Hepatocyte (in vitro differentiated cells): ENCODE data around the gene TTF2. TPM values are rescaled to one million over a fixed set of nuclear protein-coding genes. Genes with fewer than 3 reads are reported as not detected.

Experiments used
- DNase-seq: peaks from one replicate; pipeline ENCODE4 v3.0.0-alpha.2; 2016; ENCODE audit warnings: low spot score
- H2AFZ ChIP-seq: fragments of 200-600 bp; sonication (generic); 2 replicates; pipeline ENCODE4 v1.6.0; 2016; ENCODE audit warnings: antibody characterized with exemption, mild to moderate bottlenecking
- H3K27ac ChIP-seq: fragments of 200-600 bp; sonication (generic); 2 replicates; pipeline ENCODE4 v1.5.1; 2016; ENCODE audit warnings: mild to moderate bottlenecking
- H3K27me3 ChIP-seq: fragments of 200-600 bp; sonication (generic); 2 replicates; pipeline ENCODE4 v1.6.1; 2016
- H3K36me3 ChIP-seq: fragments of 200-600 bp; sonication (generic); replicated peaks from 2 replicates; pipeline ENCODE4 v1.5.1; 2016; ENCODE audit warnings: low read depth; ENCODE audit not compliant: insufficient read depth
- H3K4me1 ChIP-seq: fragments of 200-600 bp; sonication (generic); 2 replicates; pipeline ENCODE4 v1.5.1; 2016; ENCODE audit warnings: mild to moderate bottlenecking, moderate library complexity; ENCODE audit not compliant: insufficient read depth
- H3K4me2 ChIP-seq: fragments of 200-600 bp; sonication (generic); 2 replicates; pipeline ENCODE4 v1.6.0; 2016
- H3K4me3 ChIP-seq: fragments of 200-600 bp; sonication (generic); 2 replicates; pipeline ENCODE4 v1.5.1; 2016; ENCODE audit warnings: mild to moderate bottlenecking
- H3K79me2 ChIP-seq: fragments of 200-600 bp; sonication (generic); 2 replicates; pipeline ENCODE4 v1.6.0; 2017; ENCODE audit warnings: mild to moderate bottlenecking
- H3K9me2 ChIP-seq: fragments of 200-600 bp; sonication (generic); replicated peaks from 2 replicates; pipeline ENCODE4 v1.6.0; 2017; ENCODE audit warnings: mild to moderate bottlenecking; ENCODE audit not compliant: insufficient read depth
- H3K9me3 ChIP-seq: fragments of 200-600 bp; sonication (generic); 2 replicates; pipeline ENCODE4 v1.5.1; 2016; ENCODE audit warnings: low read depth, mild to moderate bottlenecking
- H4K20me1 ChIP-seq: fragments of 200-600 bp; sonication (generic); 2 replicates; pipeline ENCODE4 v1.6.0; 2016; ENCODE audit warnings: mild to moderate bottlenecking; ENCODE audit not compliant: insufficient read depth, poor library complexity, severe bottlenecking
- EZH2 ChIP-seq: fragments of 200-600 bp; sonication (generic); IDR thresholded peaks from 2 replicates; pipeline ENCODE4 v1.6.1; 2016; ENCODE audit warnings: antibody characterized with exemption, mild to moderate bottlenecking, borderline replicate concordance
- EZH2phosphoT487 ChIP-seq: fragments of 200-600 bp; sonication (generic); IDR thresholded peaks from one replicate; pipeline ENCODE4 v1.6.1; 2018; ENCODE audit warnings: antibody characterized with exemption, mild to moderate bottlenecking, low read depth, moderate library complexity; ENCODE audit not compliant: unreplicated experiment, severe bottlenecking
- WGBS: methylation state at CpG from one replicate; pipeline ENCODE4 v1.1.6; 2016; ENCODE audit warnings: low lambda C conversion rate; ENCODE audit errors: missing lambda C conversion rate; 5-methylcytosine and 5-hydroxymethylcytosine counted together
- polyA plus RNA-seq: library from polyadenylated mRNA; unstranded; fragments of >200 nt; fragmentation: Nextera tagmentation; extraction: Ambion mirVana; gene quantifications from 2 replicates; pipeline ENCODE4 v1.2.1, GENCODE V29; 2016
- total RNA-seq: library from RNA; depleted of rRNA; stranded (reverse); fragments of >200 nt; gene quantifications from 2 replicates; pipeline ENCODE4 v1.2.3, GENCODE V29; 2014
- TF ChIP-seq, protein P1 (sequence below): fragments of 200-600 bp; sonication (generic); IDR thresholded peaks from 2 replicates; pipeline ENCODE4 v1.5.1; 2016; ENCODE audit warnings: antibody characterized with exemption, mild to moderate bottlenecking; ENCODE audit not compliant: poor library complexity

Gene TTF2
- total and polyA plus RNA-seq, 2 experiments from 2014 or later = 13.8 to 14.3 TPM

DNA sequence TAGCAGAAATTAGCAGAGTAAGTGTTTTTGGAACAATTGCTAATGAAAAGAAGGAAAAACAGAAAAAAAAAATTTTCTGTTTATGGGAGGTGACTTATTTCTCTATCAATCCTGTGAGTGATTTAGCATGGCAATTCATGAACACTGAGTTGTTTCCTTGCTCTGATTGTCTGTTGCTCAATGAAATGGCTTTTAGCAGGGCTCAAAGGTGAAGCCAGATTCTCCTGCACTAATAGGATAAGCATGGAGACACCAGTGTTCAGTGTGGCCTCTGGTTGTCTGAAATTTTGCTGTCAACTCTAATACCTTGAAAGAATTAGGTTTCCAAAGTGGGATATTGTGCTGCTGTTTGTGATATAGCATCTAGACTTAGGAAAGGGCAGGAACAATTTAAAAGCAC is 45.6 kb downstream of the TTF2 start:
- TF ChIP-seq, protein P1, sequence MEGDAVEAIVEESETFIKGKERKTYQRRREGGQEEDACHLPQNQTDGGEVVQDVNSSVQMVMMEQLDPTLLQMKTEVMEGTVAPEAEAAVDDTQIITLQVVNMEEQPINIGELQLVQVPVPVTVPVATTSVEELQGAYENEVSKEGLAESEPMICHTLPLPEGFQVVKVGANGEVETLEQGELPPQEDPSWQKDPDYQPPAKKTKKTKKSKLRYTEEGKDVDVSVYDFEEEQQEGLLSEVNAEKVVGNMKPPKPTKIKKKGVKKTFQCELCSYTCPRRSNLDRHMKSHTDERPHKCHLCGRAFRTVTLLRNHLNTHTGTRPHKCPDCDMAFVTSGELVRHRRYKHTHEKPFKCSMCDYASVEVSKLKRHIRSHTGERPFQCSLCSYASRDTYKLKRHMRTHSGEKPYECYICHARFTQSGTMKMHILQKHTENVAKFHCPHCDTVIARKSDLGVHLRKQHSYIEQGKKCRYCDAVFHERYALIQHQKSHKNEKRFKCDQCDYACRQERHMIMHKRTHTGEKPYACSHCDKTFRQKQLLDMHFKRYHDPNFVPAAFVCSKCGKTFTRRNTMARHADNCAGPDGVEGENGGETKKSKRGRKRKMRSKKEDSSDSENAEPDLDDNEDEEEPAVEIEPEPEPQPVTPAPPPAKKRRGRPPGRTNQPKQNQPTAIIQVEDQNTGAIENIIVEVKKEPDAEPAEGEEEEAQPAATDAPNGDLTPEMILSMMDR = no peak
- TF ChIP-seq EZH2phosphoT487 (no peak), EZH2 (no peak)
- no peaks in the 10 kb centered on the region for H3K9me2 ChIP-seq

DNA sequence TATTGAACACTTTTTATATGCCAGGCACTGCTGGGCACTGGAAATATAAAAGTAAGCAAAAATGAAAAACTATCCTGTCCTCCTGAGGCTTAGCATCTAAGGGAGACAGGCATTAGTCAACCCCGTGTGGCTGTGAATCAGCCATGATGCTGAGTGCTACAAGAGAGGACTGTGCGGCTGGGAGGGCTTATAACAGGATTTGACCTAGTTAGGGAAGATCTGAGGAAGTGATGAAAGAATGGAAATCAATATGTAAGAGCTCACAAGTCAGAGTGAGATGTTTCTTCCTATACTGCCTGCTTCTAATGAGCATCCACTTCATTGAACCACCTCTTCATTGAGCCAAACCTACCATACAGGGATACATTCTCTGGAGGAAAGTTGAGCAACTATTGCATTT is 46.4 kb downstream of the TTF2 start:
- no peaks in the 10 kb centered on the region for H3K27me3 ChIP-seq
- no peaks in the 10 kb centered on the region for H4K20me1 ChIP-seq
- no peak overlapping the region for H3K4me3 ChIP-seq
- no peaks in the 10 kb centered on the region for H3K36me3 ChIP-seq
- H2AFZ ChIP-seq = no peak overlapping the region
- H3K79me2 ChIP-seq = no peaks in the 10 kb centered on the region
- WGBS = 92% methylated on average over 2 of the region's 2 CpGs
- DNase-seq = no peak
- TF ChIP-seq EZH2phosphoT487 (no peak), EZH2 (no peak)
- TF ChIP-seq, protein P1 = no peak
- no peak overlapping the region for H3K4me2 ChIP-seq
- H3K27ac ChIP-seq = no peak overlapping the region
- no peaks in the 10 kb centered on the region for H3K9me3 ChIP-seq
- no peaks in the 10 kb centered on the region for H3K4me1 ChIP-seq
- no peaks in the 10 kb centered on the region for H3K9me2 ChIP-seq

More for the DNA sequence above, 45.6 kb downstream of the TTF2 start:
- H4K20me1 ChIP-seq = no peaks in the 10 kb centered on the region
- H2AFZ ChIP-seq = no peak overlapping the region
- no peak overlapping the region for H3K4me2 ChIP-seq
- no peak overlapping the region for H3K4me3 ChIP-seq
- no peaks in the 10 kb centered on the region for H3K27me3 ChIP-seq
- H3K79me2 ChIP-seq = no peaks in the 10 kb centered on the region
- H3K9me3 ChIP-seq = no peaks in the 10 kb centered on the region
- H3K27ac ChIP-seq = no peak overlapping the region
- no peaks in the 10 kb centered on the region for H3K4me1 ChIP-seq
- no peaks in the 10 kb centered on the region for H3K36me3 ChIP-seq
- DNase-seq = no peak

DNA sequence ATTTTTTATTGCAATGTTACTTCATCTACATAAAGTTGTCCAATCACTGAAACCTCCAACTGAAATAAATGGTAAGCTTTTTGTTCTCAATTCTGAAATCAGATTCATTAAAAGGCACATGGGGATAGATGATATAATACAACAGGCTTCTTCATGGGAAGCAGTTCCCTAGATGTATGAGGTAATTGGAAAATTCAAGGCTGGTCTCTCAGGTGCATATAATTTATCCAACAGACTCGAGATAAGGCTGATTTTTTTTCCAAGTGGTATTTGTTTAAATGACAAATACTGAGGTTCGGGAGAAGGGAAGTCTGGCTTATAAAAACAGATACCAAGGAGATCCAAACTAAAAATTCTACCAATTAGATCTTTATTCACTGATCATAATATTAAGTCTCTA is 47.2 kb downstream of the TTF2 start:
- no peak overlapping the region for H2AFZ ChIP-seq
- no peak overlapping the region for H3K27ac ChIP-seq
- H3K79me2 ChIP-seq = no peaks in the 10 kb centered on the region
- no peak overlapping the region for H3K4me2 ChIP-seq
- no peaks in the 10 kb centered on the region for H3K9me3 ChIP-seq
- WGBS = 91% methylated on average over 2 of the region's 2 CpGs
- no peaks in the 10 kb centered on the region for H3K4me1 ChIP-seq
- no peak for DNase-seq
- H3K27me3 ChIP-seq = no peaks in the 10 kb centered on the region
- TF ChIP-seq, protein P1 = no peak
- no peak for TF ChIP-seq EZH2
- no peak for TF ChIP-seq EZH2phosphoT487
- H3K4me3 ChIP-seq = no peak overlapping the region
- H4K20me1 ChIP-seq = no peaks in the 10 kb centered on the region
- H3K36me3 ChIP-seq = no peaks in the 10 kb centered on the region
- no peaks in the 10 kb centered on the region for H3K9me2 ChIP-seq

- DNase-seq = no peak
- Histone ChIP-seq H2AFZ (no peak overlapping the region), H4K20me1 (no peaks in the 10 kb centered on the region), H3K4me2 (no peak overlapping the region), H3K27ac (no peak overlapping the region), H3K36me3 (no peaks in the 10 kb centered on the region), H3K4me1 (no peaks in the 10 kb centered on the region), H3K9me3 (no peaks in the 10 kb centered on the region), H3K4me3 (no peak overlapping the region), H3K79me2 (no peaks in the 10 kb centered on the region), H3K9me2 (no peaks in the 10 kb centered on the region), H3K27me3 (no peaks in the 10 kb centered on the region)
- WGBS = 93% methylated on average over 2 of the region's 2 CpGs
- TF ChIP-seq EZH2 = no peak
- TF ChIP-seq, protein P1 = no peak
- no peak for TF ChIP-seq EZH2phosphoT487
Observed at GRCh38 chr1:117110774-117111173, 50.6 kb downstream of the TTF2 start.
